NOMO-1 treated with DMSO at 0.1 percent for 48 hours (cell line): Measurements from ENCODE around the gene KLHL12.

Source experiments
- DNase-seq: peaks from one replicate; lab custom pipeline; 2025; ENCODE audit not compliant: unreplicated experiment; lab: John Stamatoyannopoulos, UW

KLHL12 gene

DNA sequence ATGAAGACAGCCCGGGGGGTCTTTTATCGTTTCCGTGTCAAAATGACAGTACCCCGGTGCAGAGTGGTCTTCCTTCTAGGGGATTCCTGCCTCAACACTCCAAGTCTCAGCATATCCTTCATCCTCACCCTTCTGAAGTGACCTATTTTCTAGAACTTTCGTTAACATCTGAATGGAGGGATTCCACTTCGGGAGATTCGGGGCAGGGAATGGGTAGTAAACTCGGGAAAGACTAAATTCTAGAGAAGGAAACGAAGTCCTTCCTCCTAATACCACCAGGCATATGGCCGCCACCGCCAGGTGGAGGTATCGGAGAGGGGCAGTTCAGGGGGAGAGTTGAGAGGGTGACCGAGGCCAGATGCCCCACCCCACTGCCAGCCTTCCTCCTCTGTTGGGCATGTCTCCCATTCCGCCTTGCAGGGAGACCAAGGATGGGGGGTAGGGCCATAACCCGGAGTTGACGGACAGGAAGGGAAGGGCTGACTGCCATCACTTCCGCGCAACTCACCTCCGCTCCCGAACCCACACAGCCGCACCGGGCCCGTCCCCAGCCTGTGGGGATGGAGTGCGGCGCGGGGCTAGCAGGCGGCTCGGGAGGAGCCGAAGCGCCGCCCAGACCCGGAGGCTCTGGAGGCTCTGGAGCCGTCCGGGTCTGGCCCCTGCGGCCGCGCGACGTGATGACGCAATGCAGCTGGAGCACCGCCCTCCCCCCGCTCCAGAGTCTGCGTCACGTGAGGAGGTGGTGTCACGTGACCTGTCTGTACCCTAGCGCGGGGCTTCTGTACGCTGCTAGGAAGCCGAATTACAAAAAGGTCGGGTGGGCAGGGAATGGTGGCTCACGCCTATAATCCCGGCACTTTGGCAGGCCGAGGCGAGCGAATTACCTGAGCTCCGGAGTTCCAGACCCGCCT, at the start of gene KLHL12:
KLHL12 (minus strand) TSS at position 654 of the 911 bp plus-strand sequence. CDS start 2,072 bp downstream, outside the sequence.
- peak; percentile 92 for DNase-seq

DNA sequence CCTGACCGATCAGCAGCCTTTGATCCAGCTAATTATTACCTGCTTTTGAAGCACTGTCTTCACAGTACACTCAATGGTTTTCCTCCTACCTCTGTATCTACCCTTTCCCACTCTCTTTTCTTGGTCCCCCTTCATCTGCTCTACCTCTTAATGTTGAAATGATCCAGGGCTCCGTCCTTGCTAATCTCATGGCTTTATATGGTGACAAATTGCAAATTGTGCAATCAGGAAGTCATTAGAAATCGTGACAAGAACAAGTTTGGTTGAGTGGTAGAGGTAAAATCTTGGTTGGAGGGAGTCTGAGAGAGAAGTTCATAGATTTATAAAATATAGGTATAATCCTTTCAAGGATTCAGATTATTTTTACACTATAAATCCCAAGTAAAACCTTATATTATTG, 49.6 kb upstream of the KLHL12 start:
- DNase-seq = peak; percentile 86

DNA sequence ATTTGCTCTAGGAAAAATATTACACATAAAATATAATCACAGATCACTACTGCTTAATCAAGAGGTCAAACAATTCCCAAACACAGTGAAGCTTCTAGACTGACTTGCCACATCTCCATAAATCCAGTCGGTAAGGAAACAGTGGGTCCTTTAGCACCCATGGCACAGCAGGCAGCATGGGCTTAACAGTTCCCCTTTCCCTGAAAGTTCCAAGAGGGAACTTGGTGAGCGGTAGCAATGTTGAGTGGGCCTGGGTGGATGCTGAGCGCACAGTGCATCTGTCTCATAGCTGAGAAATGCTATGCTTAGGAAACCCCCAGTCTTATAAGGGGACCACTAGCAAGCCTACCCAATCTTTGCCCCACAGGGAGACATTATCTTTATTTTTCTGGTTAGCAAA, 47.8 kb upstream of the KLHL12 start:
- no peak for DNase-seq

DNA sequence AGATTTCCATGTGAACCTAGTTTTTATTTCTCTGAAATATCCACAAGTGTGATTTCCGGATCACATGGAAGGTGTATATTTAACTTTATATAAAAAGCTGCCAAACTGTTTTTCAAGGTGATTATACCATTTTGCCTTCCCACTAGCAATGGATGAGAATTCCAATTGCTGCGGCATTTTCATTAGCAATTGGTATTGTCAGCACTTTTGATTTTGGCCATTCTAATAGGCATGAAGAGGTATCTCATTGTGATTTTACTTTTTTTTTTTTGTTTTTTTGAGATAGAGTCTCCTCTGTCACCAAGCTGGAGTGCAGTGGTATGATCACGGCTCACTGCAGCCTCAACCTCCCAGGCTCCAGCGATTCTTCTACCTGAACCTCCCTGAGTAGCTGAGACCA, 45.0 kb upstream of the KLHL12 start:
- no peak for DNase-seq

- peak; percentile 98 for DNase-seq
These were observed 41.9 kb upstream of the KLHL12 start for GRCh38 chr1:202968895-202969295.

DNA sequence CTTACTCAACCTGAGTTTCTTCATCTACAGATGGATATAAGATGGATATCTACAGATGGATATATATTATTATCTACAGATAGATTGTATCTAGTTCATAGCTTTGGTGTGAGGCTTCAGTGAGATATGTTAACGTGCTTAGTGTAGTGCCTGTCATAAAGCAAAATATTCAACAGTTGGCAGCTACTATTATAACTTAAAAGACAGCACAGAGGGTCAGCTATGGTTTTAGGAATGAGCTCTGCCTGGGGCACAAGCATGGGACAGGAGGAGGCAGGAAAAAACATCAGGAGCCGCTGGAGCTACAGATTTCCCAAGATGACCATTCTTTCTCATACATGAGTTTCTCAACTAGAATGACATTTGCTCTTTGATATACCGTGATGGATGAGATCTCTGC, 41.3 kb upstream of the KLHL12 start:
- DNase-seq = no peak

- peak; percentile 54 for DNase-seq
These were observed 40.7 kb upstream of the KLHL12 start for GRCh38 chr1:202967684-202968281.

DNA sequence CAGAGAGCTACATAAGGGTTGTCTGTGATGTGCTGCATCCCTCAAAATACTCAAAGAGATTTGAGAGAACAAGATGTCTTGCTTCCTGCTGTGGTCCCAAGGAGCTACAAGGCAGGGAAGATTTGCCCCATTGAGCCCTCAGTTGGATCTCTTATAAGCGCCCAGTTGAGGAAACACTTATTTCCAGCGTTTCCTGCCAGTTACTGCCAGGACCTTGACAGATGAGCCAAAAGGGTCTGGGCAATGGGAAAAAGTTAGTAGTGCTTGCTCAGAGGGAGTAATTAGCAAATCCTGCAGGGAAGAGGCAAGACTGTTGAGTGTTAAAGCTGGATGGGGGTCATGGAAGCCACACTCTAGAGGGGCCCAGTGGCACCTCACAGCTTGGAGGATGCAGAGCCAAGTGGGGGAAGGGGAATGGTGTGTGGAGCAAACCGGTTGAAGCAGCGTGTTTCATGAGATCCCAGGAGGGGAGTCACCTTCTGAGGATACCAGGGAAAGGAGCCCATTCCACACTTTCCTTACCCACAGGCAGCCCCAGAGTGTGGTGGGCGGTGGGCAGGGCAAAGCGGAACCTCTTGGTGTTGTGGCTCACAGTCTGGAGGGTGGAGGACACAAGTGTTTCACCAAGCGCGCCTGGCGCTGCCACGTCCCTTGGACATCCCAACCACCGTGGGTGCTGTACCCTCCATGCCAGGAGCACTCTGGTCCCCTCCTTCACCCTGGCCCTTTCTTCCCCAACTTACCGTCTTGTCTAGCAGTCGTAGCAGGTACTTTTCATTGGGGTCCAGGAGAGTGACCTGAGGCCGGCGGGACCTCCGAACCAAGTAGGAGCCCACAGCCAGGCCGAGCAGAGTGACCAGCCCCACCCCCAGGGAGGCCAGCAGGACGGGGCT, 39.2 kb upstream of the KLHL12 start:
- no peak for DNase-seq

GRCh38 chr1:202965422-202965821, 38.4 kb upstream of the KLHL12 start:
- no peak for DNase-seq

DNA sequence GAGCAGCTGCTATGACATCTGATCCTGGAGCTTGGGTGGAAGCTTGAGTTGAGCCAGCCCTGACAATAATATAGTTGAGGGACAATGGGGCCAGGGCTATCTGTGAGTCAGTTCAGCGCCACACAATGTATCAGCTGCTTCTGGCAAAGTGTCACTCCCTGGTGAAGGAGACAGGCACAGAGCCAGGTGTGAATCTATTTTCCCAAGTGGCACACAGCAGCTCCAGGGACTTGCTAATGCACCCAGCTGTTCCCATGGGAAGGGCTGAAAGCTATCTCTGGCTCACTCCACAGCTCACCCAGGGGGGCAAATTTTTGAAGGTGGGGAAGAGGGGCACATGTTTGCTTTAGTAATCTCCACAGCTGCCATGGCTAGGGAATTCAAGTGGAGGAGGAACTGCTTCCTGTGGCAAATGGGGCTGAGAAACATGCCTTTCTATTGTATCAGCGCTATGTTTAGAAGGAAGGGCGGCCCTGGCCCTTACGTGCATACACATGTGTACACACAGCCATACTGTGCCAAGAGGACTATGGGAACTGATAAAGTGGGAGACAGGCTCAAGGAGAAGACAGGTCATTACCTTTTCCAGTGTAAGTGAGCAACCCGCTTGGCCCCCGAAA, 37.9 kb upstream of the KLHL12 start:
- DNase-seq = no peak

DNA sequence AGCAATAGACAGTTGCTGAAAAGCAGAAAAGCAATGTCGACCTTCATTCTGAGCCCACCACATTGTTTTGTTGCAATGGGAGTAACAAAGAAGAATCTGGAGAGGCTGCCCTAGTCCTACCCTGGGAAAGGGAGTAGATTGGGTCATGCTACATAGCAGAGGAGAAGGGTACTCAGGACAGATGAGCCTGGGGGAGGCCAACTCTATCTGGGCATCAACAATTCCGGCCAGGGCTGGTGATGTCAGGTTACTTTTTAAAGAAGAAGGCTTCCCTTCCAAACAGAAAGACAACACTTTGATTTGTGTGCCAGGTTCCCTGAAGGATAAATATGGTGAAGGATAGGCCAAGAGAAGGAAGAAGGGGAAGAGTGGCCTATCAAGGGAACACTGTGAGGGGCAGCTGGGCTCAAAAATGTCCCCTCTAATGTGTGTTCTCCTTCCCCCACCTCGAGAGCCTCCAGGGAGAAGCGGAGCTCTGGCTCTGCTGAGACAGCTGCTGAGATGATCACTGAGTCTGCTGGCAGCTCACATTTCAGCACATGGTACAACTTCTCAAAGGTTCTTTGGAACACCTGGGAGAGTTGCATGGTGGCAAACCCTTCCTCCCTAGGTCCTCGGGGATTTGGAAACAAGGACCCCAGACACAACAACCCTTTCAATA, 34.3 kb upstream of the KLHL12 start:
- no peak for DNase-seq

- no peak for DNase-seq
These were observed 32.2 kb upstream of the KLHL12 start for GRCh38 chr1:202959276-202959620.

DNA sequence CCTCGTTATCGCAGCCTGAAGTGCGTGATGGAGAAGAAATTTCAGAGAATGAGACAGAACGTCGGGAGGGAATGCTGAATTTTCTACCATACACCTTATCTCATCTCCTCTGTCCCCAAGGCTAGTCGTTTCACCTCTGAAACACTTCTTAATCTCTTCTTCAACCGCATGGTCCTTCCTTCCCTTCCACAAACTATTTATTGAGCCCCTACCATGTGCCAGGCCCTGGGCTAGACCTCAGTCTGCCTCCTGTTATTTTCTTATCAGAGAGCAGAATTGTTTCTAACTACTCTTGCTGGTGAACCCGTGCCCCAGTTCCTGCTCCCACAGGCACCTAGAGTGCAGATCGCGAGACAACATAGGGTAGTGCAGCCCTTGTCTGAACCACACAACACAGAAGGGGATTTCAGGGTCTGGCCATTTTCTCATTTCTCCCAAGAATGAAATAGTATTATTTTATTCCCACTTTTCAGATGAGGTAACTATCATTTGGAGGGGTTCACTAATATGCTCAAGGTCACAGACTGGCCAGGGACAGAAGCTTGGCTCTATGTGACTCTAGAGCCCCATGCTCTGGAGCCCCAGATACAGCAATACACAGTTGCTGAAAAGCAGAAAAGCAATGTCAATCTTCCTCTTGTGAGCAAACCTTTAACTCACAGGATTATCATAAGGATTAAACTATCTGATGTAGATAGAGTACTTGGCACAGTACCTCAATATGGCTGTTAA, 31.7 kb upstream of the KLHL12 start:
- peak; percentile 36 for DNase-seq

GRCh38 chr1:202957733-202958543, 30.9 kb upstream of the KLHL12 start, which contains the start of gene ADIPOR1:
Gene ADIPOR1 (minus strand): TSS chr1:202958312. CDS start chr1:202951070, 7,242 bp downstream.
- DNase-seq = peak; percentile 84

DNA sequence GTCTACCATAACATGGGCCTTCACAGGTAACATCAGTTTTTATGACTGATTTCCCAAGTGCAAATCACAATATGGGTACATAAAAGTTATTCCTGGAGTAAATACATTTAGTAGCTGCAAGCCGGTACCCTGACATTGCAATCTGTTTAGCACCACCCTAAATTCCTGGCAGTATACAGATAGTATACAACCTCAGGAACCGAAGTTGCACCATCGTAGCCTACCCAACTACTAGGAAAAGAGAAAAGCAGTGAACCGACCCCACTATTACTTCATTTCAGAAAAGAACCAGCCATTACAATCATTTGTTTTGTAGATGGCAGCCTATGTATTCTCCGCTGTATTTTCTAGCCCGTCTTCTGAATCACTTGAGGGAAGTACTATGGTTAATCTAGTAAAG, 29.9 kb upstream of the KLHL12 start:
- DNase-seq = no peak

GRCh38 chr1:202954057-202954745, 27.2 kb upstream of the KLHL12 start:
- no peak for DNase-seq

DNA sequence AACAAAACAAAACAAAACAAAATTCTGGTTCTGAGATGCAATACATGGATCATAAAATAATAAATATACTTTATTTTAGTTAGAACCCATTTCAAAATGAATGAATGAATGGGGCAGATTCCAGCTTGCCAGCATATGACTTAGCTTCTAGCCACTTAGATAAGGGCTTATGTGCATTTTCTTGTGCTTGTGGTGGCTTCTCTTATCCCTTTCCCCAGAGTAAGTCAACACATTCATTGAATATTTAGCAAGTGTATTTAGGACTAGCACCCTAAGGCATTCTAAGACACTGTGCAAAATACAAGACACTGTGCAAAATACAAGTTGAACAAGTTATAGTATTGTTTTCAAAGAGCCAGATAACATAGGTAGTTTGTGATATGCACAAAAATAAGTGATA, 26.4 kb upstream of the KLHL12 start:
- no peak for DNase-seq

DNA sequence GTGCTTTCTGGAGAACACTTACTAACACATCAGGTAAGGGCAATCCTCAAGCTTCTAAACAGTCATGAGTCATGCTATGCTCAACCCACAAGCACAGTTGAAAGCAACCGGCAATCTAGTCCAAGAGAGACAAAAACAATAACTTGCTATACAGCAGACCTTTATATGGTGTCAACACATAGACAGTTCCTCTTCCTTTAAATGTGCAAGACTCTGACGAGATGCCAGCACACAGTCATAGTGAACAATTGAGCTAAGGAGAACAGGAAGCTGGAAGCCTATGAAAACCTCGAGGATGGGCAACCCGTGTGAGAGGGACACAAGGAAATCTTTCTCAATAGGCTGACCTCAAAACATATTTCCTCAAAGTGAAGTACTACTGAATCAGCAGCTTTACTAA, 25.8 kb upstream of the KLHL12 start:
- peak; percentile 93 for DNase-seq
